Testis (tissue), 2 donors: ENCODE measurements around the gene MRGPRG.
"Not testable (repeated sequence)": the region's sequence is repeated elsewhere in the genome, so short reads cannot be mapped to it uniquely, and the experiment has no call there.

Experiments used
- CTCF ChIP-seq, 3 experiments: fragments of 450-650 bp in 2 of 3; fragments of 200-600 bp in 1 of 3; sonication (generic) in 1 of 3; IDR thresholded peaks; one replicate each; pipeline ENCODE4 v1.5.1; 2016 to 2019; ENCODE audit warnings: antibody characterized with exemption in 3 of 3, mild to moderate bottlenecking in 2 of 3, moderate library complexity in 1 of 3
- POLR2A ChIP-seq: fragments of 450-650 bp; IDR thresholded peaks from one replicate; pipeline ENCODE4 v1.6.1; 2017; ENCODE audit warnings: antibody characterized with exemption, mild to moderate bottlenecking, moderate library complexity

GRCh38 chr11:3261831-3262230 lies 43.2 kb upstream of the MRGPRG start:
- TF ChIP-seq CTCF (IDR thresholded peaks at IDR 0.05); POLR2A: not testable (repeated sequence)
